H1 (cell line): ENCODE data around the gene PATL2. TPM values are rescaled to one million over a fixed set of nuclear protein-coding genes. Genes with fewer than 3 reads are reported as not detected.

Source experiments
- CTCF ChIA-PET: fragments of 300-600 bp; sonication (Branson Sonifier 250); formaldehyde crosslinking; loops from one replicate; lab custom pipeline; 2021; ENCODE audit not compliant: partially characterized antibody; lab: Charles Lee
- POLR2A ChIA-PET: fragments of 300-600 bp; sonication (Branson Sonifier 250); formaldehyde crosslinking; loops from one replicate; lab custom pipeline; 2021; ENCODE audit warnings: inconsistent platforms; ENCODE audit not compliant: partially characterized antibody; lab: Charles Lee
- DNase-seq, 2 experiments: peaks; one replicate each; pipeline versions ENCODE4 v3.0.0 to v3.0.0-alpha.2; 2010 to 2022; ENCODE audit warnings: low spot score in 2 of 2, low read depth in 1 of 2, mixed read lengths in 1 of 2
- FAIRE-seq: peaks from 2 replicates; lab custom pipeline; 2011; peaks lifted over from hg19 to GRCh38; lab: Jason Lieb, UNC
- H2AFZ ChIP-seq: 2 replicates; pipeline ENCODE4 v1.8.1; 2012; ENCODE audit warnings: low read length, inconsistent platforms
- H2AK5ac ChIP-seq: 2 replicates; pipeline ENCODE4 v1.6.1; 2013; ENCODE audit warnings: low read depth, low read length
- H2BK120ac ChIP-seq: replicated peaks from 2 replicates; pipeline ENCODE3; 2013; ENCODE audit warnings: low read depth, low read length, inconsistent platforms
- H2BK12ac ChIP-seq: 2 replicates; pipeline ENCODE4 v1.6.1; 2013; ENCODE audit warnings: low read depth, low read length
- H2BK15ac ChIP-seq: 2 replicates; pipeline ENCODE4 v1.6.1; 2013; ENCODE audit warnings: low read length
- H2BK20ac ChIP-seq: 2 replicates; pipeline ENCODE4 v1.6.1; 2013; ENCODE audit warnings: low read length
- H2BK5ac ChIP-seq: 2 replicates; pipeline ENCODE4 v1.6.1; 2013; ENCODE audit warnings: low read depth, low read length
- H3K14ac ChIP-seq: 2 replicates; pipeline ENCODE4 v1.6.1; 2013; ENCODE audit warnings: inconsistent platforms; ENCODE audit not compliant: insufficient read length
- H3K18ac ChIP-seq: 2 replicates; pipeline ENCODE4 v1.6.1; 2013; ENCODE audit warnings: low read length; ENCODE audit errors: extremely low read depth
- H3K23ac ChIP-seq: 2 replicates; pipeline ENCODE4 v1.6.1; 2013; ENCODE audit warnings: inconsistent platforms; ENCODE audit not compliant: insufficient read length
- H3K23me2 ChIP-seq: 2 replicates; pipeline ENCODE4 v1.6.1; 2013; ENCODE audit warnings: low read depth, low read length
- H3K27ac ChIP-seq: 2 replicates; pipeline ENCODE4 v1.6.1; 2011; ENCODE audit warnings: low read depth, low read length, inconsistent platforms
- H3K27me3 ChIP-seq, 4 experiments: replicated peaks in 1 of 4; 1 replicate in 1 of 4; 2 replicates in 3 of 4; pipeline versions ENCODE4 v1.6.1 to v1.8.1; 2011 to 2013; ENCODE audit warnings: low read length in 3 of 4, mild to moderate bottlenecking in 3 of 4, inconsistent platforms in 2 of 4, mixed read lengths in 2 of 4, moderate library complexity in 1 of 4; ENCODE audit not compliant: control insufficient read depth in 3 of 4, insufficient read depth in 3 of 4; ENCODE audit errors: extremely low read depth in 1 of 4
- H3K36me3 ChIP-seq, 4 experiments: 2 replicates each; pipeline versions ENCODE4 v1.6.1 to v1.8.1; 2011 to 2013; ENCODE audit warnings: mild to moderate bottlenecking in 4 of 4, low read length in 3 of 4, moderate library complexity in 2 of 4, control low read depth in 1 of 4, inconsistent platforms in 1 of 4; ENCODE audit not compliant: insufficient read depth in 4 of 4, control insufficient read depth in 2 of 4
- H3K4ac ChIP-seq: replicated peaks from 2 replicates; pipeline ENCODE3; 2013; ENCODE audit warnings: low read length, low read depth, mixed read lengths, inconsistent platforms; ENCODE audit not compliant: insufficient read length
- H3K4me1 ChIP-seq, 4 experiments: replicated peaks in 1 of 4; 1 replicate in 1 of 4; 2 replicates in 3 of 4; pipeline versions ENCODE4 v1.6.1 to v1.8.1; 2011 to 2013; ENCODE audit warnings: low read length in 3 of 4, inconsistent platforms in 2 of 4, mixed read lengths in 1 of 4; ENCODE audit not compliant: insufficient read depth in 4 of 4, control insufficient read depth in 3 of 4
- H3K4me2 ChIP-seq, 2 experiments: 2 replicates each; pipeline versions ENCODE4 v1.6.1 to v1.8.1; 2011 to 2013; ENCODE audit warnings: low read depth in 2 of 2, low read length in 2 of 2, control low read depth in 1 of 2, inconsistent platforms in 1 of 2, mild to moderate bottlenecking in 1 of 2; ENCODE audit not compliant: insufficient read depth in 1 of 2
- H3K4me3 ChIP-seq, 4 experiments: fragments of 200-600, 300-600 bp in 1 of 4; sonication (generic), shearing (Covaris generic), sonication (Bioruptor Twin) in 1 of 4; 2 replicates each; pipeline versions ENCODE4 v1.5.1 to v1.8.1; 2011 to 2016; ENCODE audit warnings: low read length in 4 of 4, low read depth in 3 of 4, control low read depth in 2 of 4, inconsistent platforms in 2 of 4, mild to moderate bottlenecking in 2 of 4, mixed read lengths in 1 of 4, moderate library complexity in 1 of 4; ENCODE audit not compliant: insufficient read depth in 2 of 4; ENCODE audit errors: extremely low read depth in 1 of 4
- H3K56ac ChIP-seq: replicated peaks from 2 replicates; pipeline ENCODE3; 2013; ENCODE audit warnings: low read depth, mild to moderate bottlenecking, mixed read lengths, low read length, inconsistent platforms; ENCODE audit not compliant: insufficient read length
- H3K79me1 ChIP-seq: 2 replicates; pipeline ENCODE4 v1.6.1; 2013; ENCODE audit warnings: low read depth, low read length, control low read depth
- H3K79me2 ChIP-seq, 2 experiments: 2 replicates each; pipeline versions ENCODE4 v1.6.1 to v1.8.1; 2012 to 2013; ENCODE audit warnings: low read length in 2 of 2, mild to moderate bottlenecking in 2 of 2, inconsistent platforms in 1 of 2; ENCODE audit not compliant: insufficient read depth in 2 of 2, control insufficient read depth in 1 of 2
- H3K9ac ChIP-seq, 4 experiments: replicated peaks in 1 of 4; 1 replicate in 1 of 4; 2 replicates in 3 of 4; pipeline versions ENCODE4 v1.6.1 to v1.8.1; 2011 to 2013; ENCODE audit warnings: low read depth in 3 of 4, low read length in 3 of 4, control low read depth in 2 of 4, mild to moderate bottlenecking in 2 of 4, moderate library complexity in 2 of 4, inconsistent platforms in 1 of 4; ENCODE audit errors: extremely low read depth in 1 of 4
- H3K9me3 ChIP-seq, 2 experiments: 2 replicates each; pipeline versions ENCODE4 v1.6.1 to v1.8.1; 2012 to 2013; ENCODE audit warnings: mild to moderate bottlenecking in 2 of 2, moderate library complexity in 2 of 2, control low read depth in 1 of 2, inconsistent platforms in 1 of 2, low read depth in 1 of 2, low read length in 1 of 2, mixed read lengths in 1 of 2; ENCODE audit not compliant: insufficient read depth in 2 of 2
- H4K20me1 ChIP-seq, 2 experiments: replicated peaks in 1 of 2; 2 replicates each; pipeline versions ENCODE3 to v1.8.1; 2011 to 2013; ENCODE audit warnings: inconsistent platforms in 2 of 2, low read length in 2 of 2, mild to moderate bottlenecking in 1 of 2; ENCODE audit not compliant: insufficient read depth in 2 of 2, control insufficient read depth in 1 of 2
- H4K5ac ChIP-seq: 2 replicates; pipeline ENCODE4 v1.6.1; 2013; ENCODE audit warnings: low read length, low read depth, mixed read lengths, inconsistent platforms; ENCODE audit not compliant: insufficient read length
- H4K8ac ChIP-seq: 2 replicates; pipeline ENCODE4 v1.8.0; 2013; ENCODE audit warnings: mild to moderate bottlenecking, moderate library complexity, low read length, inconsistent platforms; ENCODE audit not compliant: insufficient read depth; ENCODE audit errors: extremely low read depth
- H4K91ac ChIP-seq: replicated peaks from 2 replicates; pipeline ENCODE3; 2013; ENCODE audit warnings: low read length, mixed read lengths, inconsistent platforms; ENCODE audit not compliant: insufficient read length
- CEBPB ChIP-seq: IDR thresholded peaks from 2 replicates; pipeline ENCODE4 v1.6.1; 2012; ENCODE audit warnings: low read depth, low read length
- HDAC2 ChIP-seq, 2 experiments: fragments of 300-600 bp in 1 of 2; sonication (generic) in 1 of 2; IDR thresholded peaks; 2 replicates each; pipeline ENCODE4 v1.6.1; 2011 to 2012; ENCODE audit warnings: low read depth in 2 of 2, low read length in 2 of 2, mild to moderate bottlenecking in 2 of 2, moderate library complexity in 2 of 2, borderline replicate concordance in 1 of 2, inconsistent platforms in 1 of 2
- MAFK ChIP-seq: IDR thresholded peaks from 2 replicates; pipeline ENCODE4 v1.6.1; 2012; ENCODE audit warnings: low read depth, mild to moderate bottlenecking, improper control_type of control experiment, low read length
- SIN3A ChIP-seq, 2 experiments: IDR thresholded peaks in 1 of 2; conservative IDR thresholded peaks in 1 of 2; 2 replicates each; pipeline ENCODE4 v1.6.1; 2011 to 2012; ENCODE audit warnings: low read length in 2 of 2, improper control_type of control experiment in 1 of 2, low read depth in 1 of 2, mild to moderate bottlenecking in 1 of 2
- WGBS, 2 experiments: shearing (Covaris generic) in 1 of 2; methylation state at CpG; one replicate each; pipeline versions ENCODE4 v1.1.6 to v1.1.7; 2013 to 2015; ENCODE audit warnings: low lambda C conversion rate in 2 of 2, mixed read lengths in 2 of 2, inconsistent platforms in 1 of 2, low coverage in 1 of 2, missing lambda C conversion rate in 1 of 2; ENCODE audit not compliant: insufficient replicate concordance in 2 of 2, insufficient coverage in 1 of 2, insufficient read length in 1 of 2; ENCODE audit errors: extremely low coverage in 1 of 2, missing lambda C conversion rate in 1 of 2; 5-methylcytosine and 5-hydroxymethylcytosine counted together
- polyA plus RNA-seq, 7 experiments: library from polyadenylated mRNA; depleted of rRNA in 3 of 7; stranded (reverse) in 5 of 7; unstranded in 2 of 7; fragments of >200 nt in 5 of 7; fragments of 200-250 nt in 2 of 7; gene quantifications; 1 replicate in 5 of 7; 2 replicates in 1 of 7; 4 replicates in 1 of 7; pipeline versions ENCODE4 v1.2.1 to v1.2.3, GENCODE V29; 2011 to 2013; ENCODE audit warnings: missing spikeins in 2 of 7, mixed read lengths in 2 of 7
- total RNA-seq: library from RNA; stranded (reverse); fragmentation: NEBNext Ultra II Directional; extraction: Animal tissue kit (Norgen Biotek cat#: 25700); gene quantifications from 2 replicates; pipeline ENCODE4 v1.2.1, GENCODE V29; 2021
- TF ChIP-seq, protein P1 (sequence below): IDR thresholded peaks from 2 replicates; pipeline ENCODE4 v1.6.1; 2012; ENCODE audit warnings: inconsistent platforms

Gene PATL2
- total and polyA plus RNA-seq, 2 of the 8 experiments (the other 6 are each of a cell fraction or from before 2014, with no cell fraction given): 0.65 to 1.3 TPM

DNA sequence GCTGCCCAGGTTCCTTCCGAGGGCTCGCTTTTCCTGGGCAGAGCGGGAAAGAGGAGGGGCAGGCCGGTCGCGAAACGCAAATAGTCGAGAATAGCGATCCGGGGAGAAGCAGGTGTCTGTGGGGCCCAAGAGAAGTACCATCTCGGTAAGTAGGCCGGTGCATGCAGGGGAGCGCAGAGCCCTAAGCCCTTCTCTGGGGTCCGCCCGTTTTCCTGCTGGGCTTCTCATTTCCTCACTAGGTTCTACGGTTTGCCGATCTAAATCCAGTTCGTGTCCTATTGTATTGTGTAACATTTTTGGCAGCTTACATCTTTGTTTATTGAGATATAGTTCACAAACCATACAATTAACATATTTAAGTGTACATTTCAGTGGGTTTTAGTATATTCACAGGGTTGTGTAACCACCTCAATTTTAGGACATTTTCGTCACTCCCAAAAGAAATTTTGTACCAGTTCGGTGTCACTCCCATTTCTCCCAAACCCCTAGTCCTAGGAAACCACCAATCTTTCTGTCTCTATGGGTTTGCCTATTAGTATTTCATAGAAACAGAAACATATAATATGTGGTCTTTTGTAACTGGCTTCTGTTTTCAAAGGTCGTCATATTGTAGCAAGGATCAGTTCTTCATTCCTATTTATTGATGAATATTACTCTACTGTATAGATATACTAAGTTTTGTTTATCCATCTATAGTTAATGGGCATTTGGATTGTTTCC, 18.4 kb upstream of the PATL2 start:
- 11% methylated on average over 21 of the region's 21 CpGs; no CpG with 5 or more reads in 1 of the 2 experiments for WGBS, 2 experiments
- Histone ChIP-seq H3K23me2 (peaks cover 7% of the 10 kb centered on the region), H3K9me3 (no peaks in the 10 kb centered on the region), H3K4me1 (peaks cover 0 to 7% (median 4%) of the 10 kb centered on the region in 4 experiments; a peak in 4 of 7 replicates), H3K14ac (no peak overlapping the region), H3K4me2 (peak overlapping the region; percentile 82 to 87), H4K20me1 (no peaks in the 10 kb centered on the region), H3K27me3 (no peaks in the 10 kb centered on the region), H2BK20ac (no peak overlapping the region), H2BK5ac (peak overlapping the region; percentile 45; the same call in 1 of the 2 replicates), H3K36me3 (no peaks in the 10 kb centered on the region), H3K79me1 (no peaks in the 10 kb centered on the region), H3K79me2 (no peaks in the 10 kb centered on the region), H3K4me3 (peak overlapping the region; percentile 80 to 90 (median 90)), H3K23ac (no peak overlapping the region), H2BK120ac (no peak overlapping the region), H4K5ac (no peak overlapping the region), H2AK5ac (no peak overlapping the region), H4K8ac (peak overlapping the region; percentile 77; the same call in 1 of the 2 replicates), H2BK12ac (0 out of 2 replicates have a peak overlapping the region, but pooled peaks have one; percentile 42), H2BK15ac (peak overlapping the region; percentile 54; the same call in 1 of the 2 replicates), H2AFZ (peak overlapping the region; percentile 91), H3K27ac (no peak overlapping the region), H4K91ac (no peak overlapping the region), H3K18ac (no peak overlapping the region), H3K56ac (peak overlapping the region; percentile 37), H3K9ac (peak overlapping the region in 3 of 4 experiments; percentile 22 to 41 (median 29); a peak in 4 of 7 replicates), H3K4ac (peak overlapping the region; percentile 14)
- no peak for FAIRE-seq
- DNase-seq: no peak
- TF ChIP-seq MAFK (no peak), SIN3A (conservative IDR thresholded peaks at IDR 0.05 in 1 of 2, IDR thresholded peaks at IDR 0.05 in 1 of 2; ENCODE audit: low read depth in 1 of 2, low read length in 2 of 2) (0 out of 4 replicates have a peak, but pooled peaks of 1 of the 2 experiments have one; percentile 48), HDAC2 (IDR thresholded peaks at IDR 0.05; ENCODE audit: borderline replicate concordance in 1 of 2, low read depth in 2 of 2, low read length in 2 of 2) (0 out of 4 replicates have a peak, but pooled peaks of 1 of the 2 experiments have one; percentile 0), CEBPB (peak; percentile 42; the same call in 1 of the 2 replicates)
- TF ChIP-seq, protein P1, sequence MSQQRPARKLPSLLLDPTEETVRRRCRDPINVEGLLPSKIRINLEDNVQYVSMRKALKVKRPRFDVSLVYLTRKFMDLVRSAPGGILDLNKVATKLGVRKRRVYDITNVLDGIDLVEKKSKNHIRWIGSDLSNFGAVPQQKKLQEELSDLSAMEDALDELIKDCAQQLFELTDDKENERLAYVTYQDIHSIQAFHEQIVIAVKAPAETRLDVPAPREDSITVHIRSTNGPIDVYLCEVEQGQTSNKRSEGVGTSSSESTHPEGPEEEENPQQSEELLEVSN: 0 out of 2 replicates have a peak, but pooled peaks have one; percentile 20
- POLR2A ChIA-PET: interaction anchor here (0.7 to 6.3 kb wide), 6 partner anchors 8 to 66 kb away, joined by 3 to 64 read pairs (median 6); partner anchors contain the start of genes B2M, PATL2 and SPG11
- CTCF ChIA-PET: interaction anchor here (0.7 to 4.9 kb wide), 6 partner anchors 8 to 151 kb away, joined by 3 to 31 read pairs (median 4); partner anchors contain the start of gene SPG11
